Raji (cell line): Measurements from ENCODE around the gene ARHGAP21.

Source experiments
- POLR2A ChIP-seq: IDR thresholded peaks from 2 replicates; pipeline ENCODE4 v1.6.1; 2011; ENCODE audit warnings: low read depth, low read length, control low read depth; ENCODE audit not compliant: insufficient read depth

ARHGAP21 gene

GRCh38 chr10:24669285-24669852, 54.3 kb downstream of the ARHGAP21 start:
- TF ChIP-seq POLR2A: no peak

- TF ChIP-seq POLR2A: no peak
These were observed 55.4 kb downstream of the ARHGAP21 start for GRCh38 chr10:24668247-24668646.

- TF ChIP-seq POLR2A: no peak
These were observed 58.7 kb downstream of the ARHGAP21 start for GRCh38 chr10:24664991-24665390.

- no peak for TF ChIP-seq POLR2A
These were observed 62.3 kb downstream of the ARHGAP21 start for GRCh38 chr10:24661376-24661775.

- TF ChIP-seq POLR2A: no peak
These were observed 71.2 kb downstream of the ARHGAP21 start for GRCh38 chr10:24652381-24652957.

GRCh38 chr10:24651923-24652322, 71.8 kb downstream of the ARHGAP21 start:
- TF ChIP-seq POLR2A: no peak

- no peak for TF ChIP-seq POLR2A
These were observed 72.9 kb downstream of the ARHGAP21 start for GRCh38 chr10:24650669-24651391.

GRCh38 chr10:24645784-24646183, 77.9 kb downstream of the ARHGAP21 start:
- TF ChIP-seq POLR2A: no peak

GRCh38 chr10:24645022-24645421, 78.7 kb downstream of the ARHGAP21 start:
- TF ChIP-seq POLR2A: no peak

GRCh38 chr10:24643679-24644209, 79.9 kb downstream of the ARHGAP21 start:
- no peak for TF ChIP-seq POLR2A

- no peak for TF ChIP-seq POLR2A
These were observed 80.6 kb downstream of the ARHGAP21 start for GRCh38 chr10:24642921-24643678.

- TF ChIP-seq POLR2A: no peak
These were observed 84.6 kb downstream of the ARHGAP21 start for GRCh38 chr10:24639124-24639523.

- TF ChIP-seq POLR2A: no peak
These were observed 97.9 kb downstream of the ARHGAP21 start for GRCh38 chr10:24625778-24626177.

GRCh38 chr10:24623383-24623782, 100.3 kb downstream of the ARHGAP21 start:
- TF ChIP-seq POLR2A: no peak

- TF ChIP-seq POLR2A: no peak
These were observed 100.8 kb downstream of the ARHGAP21 start for GRCh38 chr10:24622781-24623301.
